Tibial nerve (tissue), 3 donors: ENCODE measurements around the gene OXLD1.

Source experiments
- POLR2A ChIP-seq, 2 donors: fragments of 450-650 bp; IDR thresholded peaks; one replicate each; pipeline ENCODE4 v1.6.1; 2017; ENCODE audit warnings: antibody characterized with exemption in 2 of 2, mild to moderate bottlenecking in 2 of 2, moderate library complexity in 2 of 2
- TF ChIP-seq, protein P1 (sequence below), 5 experiments: fragments of 200-600 bp in 3 of 5; fragments of 450-650 bp in 2 of 5; sonication (generic) in 3 of 5; IDR thresholded peaks; one replicate each; pipeline ENCODE4 v1.5.1; 2016 to 2019; ENCODE audit warnings: antibody characterized with exemption in 5 of 5, mild to moderate bottlenecking in 3 of 5, moderate library complexity in 2 of 5

DNA sequence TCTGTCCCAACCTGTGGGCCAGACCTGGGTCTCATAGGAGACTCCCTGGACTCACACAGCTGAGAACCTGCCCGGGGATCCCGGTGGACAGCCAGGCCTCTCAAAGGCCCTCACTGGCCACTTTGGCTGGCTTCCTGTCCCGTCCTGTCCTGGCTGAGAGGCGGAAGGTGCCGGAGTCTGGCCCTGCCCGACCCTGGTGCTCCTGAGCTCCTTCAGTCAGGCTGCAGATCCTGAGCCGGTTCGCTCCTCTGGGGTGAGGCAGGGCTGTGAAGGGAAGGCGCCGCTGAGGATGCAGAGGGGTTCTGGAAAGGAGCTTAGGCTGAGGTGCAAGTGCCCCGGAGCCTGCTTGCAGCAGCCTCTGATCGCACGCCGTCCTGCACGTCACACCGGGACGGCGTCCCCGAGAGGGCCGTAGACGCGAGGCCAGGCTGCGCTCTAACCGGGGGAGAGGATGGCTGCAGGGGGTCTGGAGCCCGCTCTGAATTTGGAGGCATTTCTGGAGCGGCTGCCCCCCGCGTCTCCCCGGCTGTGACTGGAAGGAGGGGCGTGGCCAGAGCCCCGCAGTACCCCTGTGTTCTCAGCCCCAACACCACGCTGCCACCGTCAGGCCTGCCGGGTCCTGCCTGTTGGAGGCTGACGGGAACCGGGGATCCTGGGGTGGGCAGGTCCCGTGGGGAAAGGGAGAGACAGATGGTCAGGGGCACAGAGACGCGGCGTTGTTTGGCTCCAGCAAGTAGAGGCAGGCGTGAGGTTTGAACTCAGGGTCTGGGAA, 21.6 kb upstream of the OXLD1 start:
- no peak for TF ChIP-seq POLR2A (IDR thresholded peaks at IDR 0.05)
- TF ChIP-seq, protein P1, sequence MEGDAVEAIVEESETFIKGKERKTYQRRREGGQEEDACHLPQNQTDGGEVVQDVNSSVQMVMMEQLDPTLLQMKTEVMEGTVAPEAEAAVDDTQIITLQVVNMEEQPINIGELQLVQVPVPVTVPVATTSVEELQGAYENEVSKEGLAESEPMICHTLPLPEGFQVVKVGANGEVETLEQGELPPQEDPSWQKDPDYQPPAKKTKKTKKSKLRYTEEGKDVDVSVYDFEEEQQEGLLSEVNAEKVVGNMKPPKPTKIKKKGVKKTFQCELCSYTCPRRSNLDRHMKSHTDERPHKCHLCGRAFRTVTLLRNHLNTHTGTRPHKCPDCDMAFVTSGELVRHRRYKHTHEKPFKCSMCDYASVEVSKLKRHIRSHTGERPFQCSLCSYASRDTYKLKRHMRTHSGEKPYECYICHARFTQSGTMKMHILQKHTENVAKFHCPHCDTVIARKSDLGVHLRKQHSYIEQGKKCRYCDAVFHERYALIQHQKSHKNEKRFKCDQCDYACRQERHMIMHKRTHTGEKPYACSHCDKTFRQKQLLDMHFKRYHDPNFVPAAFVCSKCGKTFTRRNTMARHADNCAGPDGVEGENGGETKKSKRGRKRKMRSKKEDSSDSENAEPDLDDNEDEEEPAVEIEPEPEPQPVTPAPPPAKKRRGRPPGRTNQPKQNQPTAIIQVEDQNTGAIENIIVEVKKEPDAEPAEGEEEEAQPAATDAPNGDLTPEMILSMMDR (IDR thresholded peaks at IDR 0.05): no peak
